Measurements from ENCODE around the gene FAM13B.
A peak's percentile ranks its signal among the peaks of the same experiment; 100 is the strongest.

Gene FAM13B

DNA sequence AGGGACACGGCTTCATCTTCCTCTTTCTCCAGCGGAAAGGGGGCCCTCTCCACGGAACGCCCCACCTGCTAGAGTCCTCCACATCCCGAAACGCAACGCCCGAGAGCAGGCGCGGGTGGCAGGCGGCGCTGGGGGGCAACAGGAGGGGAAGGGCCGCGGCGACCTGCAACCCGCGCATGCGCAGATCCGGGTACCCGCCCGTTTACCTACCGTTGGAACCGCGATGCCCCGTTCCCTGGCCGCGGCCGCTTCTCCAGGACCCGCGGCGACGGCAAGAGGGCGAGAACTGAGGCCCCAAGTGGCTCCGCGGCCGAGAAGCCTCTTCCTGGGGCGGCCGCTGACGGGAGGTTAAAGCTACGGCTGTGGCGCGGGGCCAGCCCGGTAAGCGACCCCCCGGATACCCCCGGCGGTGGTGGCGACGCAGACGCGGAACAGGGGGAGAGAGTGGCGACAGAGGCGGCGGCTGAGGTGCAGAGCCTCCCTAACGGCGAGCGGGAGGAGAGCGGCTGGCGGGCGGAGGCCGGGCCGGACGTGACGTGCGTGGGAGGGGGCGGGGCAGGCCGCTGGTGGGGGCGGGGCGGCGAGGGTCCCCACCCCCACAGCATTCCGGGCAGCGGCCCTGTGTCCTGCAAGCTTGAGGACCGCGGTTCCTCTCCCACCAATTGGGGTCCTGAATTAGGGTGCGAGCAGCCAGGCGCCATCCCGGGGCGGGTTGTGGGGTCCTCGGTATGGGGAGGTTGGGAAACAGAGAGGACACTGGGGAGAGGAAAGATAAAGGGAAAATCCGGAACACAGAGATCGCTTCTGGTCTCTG lies at the start of gene FAM13B:
FAM13B (minus strand) TSS at position 508 of the 814 bp plus-strand sequence. CDS start 13,968 bp downstream, outside the sequence.
- H3K9me2 ChIP-seq (replicated peaks; ENCODE audit: low read depth, low read length) = no peaks in the 10 kb centered on the region
- peaks cover 55% of the 10 kb centered on the region for H3K79me2 ChIP-seq (ENCODE audit: insufficient read depth, low read length)
- H3K9ac ChIP-seq (ENCODE audit: low read depth, low read length, poor library complexity, severe bottlenecking) = peak within 1 kb of the TSS; percentile 91
- TF ChIP-seq EZH2phosphoT487 (IDR thresholded peaks at IDR 0.05; ENCODE audit: borderline replicate concordance) = no peak
- TF ChIP-seq, protein P1, sequence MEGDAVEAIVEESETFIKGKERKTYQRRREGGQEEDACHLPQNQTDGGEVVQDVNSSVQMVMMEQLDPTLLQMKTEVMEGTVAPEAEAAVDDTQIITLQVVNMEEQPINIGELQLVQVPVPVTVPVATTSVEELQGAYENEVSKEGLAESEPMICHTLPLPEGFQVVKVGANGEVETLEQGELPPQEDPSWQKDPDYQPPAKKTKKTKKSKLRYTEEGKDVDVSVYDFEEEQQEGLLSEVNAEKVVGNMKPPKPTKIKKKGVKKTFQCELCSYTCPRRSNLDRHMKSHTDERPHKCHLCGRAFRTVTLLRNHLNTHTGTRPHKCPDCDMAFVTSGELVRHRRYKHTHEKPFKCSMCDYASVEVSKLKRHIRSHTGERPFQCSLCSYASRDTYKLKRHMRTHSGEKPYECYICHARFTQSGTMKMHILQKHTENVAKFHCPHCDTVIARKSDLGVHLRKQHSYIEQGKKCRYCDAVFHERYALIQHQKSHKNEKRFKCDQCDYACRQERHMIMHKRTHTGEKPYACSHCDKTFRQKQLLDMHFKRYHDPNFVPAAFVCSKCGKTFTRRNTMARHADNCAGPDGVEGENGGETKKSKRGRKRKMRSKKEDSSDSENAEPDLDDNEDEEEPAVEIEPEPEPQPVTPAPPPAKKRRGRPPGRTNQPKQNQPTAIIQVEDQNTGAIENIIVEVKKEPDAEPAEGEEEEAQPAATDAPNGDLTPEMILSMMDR (conservative IDR thresholded peaks at IDR 0.05; ENCODE audit: low read length) = no peak
- no peaks in the 10 kb centered on the region for H3K9me3 ChIP-seq (ENCODE audit: insufficient read depth, low read depth, low read length)
- peak within 1 kb of the TSS; percentile 95 for H3K4me3 ChIP-seq (ENCODE audit: low read length, poor library complexity, severe bottlenecking)
- no peaks in the 10 kb centered on the region for H3F3A ChIP-seq (ENCODE audit: low read depth)
- H3K36me3 ChIP-seq (ENCODE audit: insufficient read depth, low read length) = no peaks in the 10 kb centered on the region
- H3K27me3 ChIP-seq (ENCODE audit: insufficient read depth, low read length, poor library complexity, severe bottlenecking) = no peaks in the 10 kb centered on the region
- peaks cover 46% of the 10 kb centered on the region for H3K4me1 ChIP-seq (ENCODE audit: insufficient read depth, low read length, poor library complexity, severe bottlenecking)
- H3K4me2 ChIP-seq (ENCODE audit: low read depth, low read length, poor library complexity, severe bottlenecking) = peak within 1 kb of the TSS; percentile 90
- peak within 1 kb of the TSS; percentile 96 for H2AFZ ChIP-seq (ENCODE audit: low read length)
- peaks cover 50% of the 10 kb centered on the region for H4K20me1 ChIP-seq (ENCODE audit: insufficient read depth, low read length, poor library complexity, severe bottlenecking)

DNA sequence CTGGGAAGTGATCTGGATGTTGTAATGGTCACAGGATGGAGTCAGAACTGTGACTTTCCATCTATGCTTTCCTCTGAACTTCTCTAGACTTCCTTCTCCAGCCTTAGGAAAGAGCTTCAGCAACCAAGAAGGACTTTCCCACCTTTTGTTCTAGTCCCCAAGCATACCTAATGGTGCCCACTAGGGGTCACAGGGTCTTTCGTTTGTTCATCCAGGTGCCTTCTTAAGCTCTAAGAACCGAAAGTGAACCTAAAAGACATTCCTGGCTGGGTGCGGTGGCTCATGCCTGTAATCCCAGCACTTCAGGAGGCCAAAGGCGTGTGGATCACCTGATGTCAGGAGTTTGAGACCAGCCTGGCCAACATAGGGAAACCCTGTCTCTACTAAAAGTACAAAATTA lies 49.2 kb upstream of the FAM13B start:
- H3K36me3 ChIP-seq (ENCODE audit: insufficient read depth, low read length) = no peaks in the 10 kb centered on the region
- TF ChIP-seq EZH2phosphoT487 (IDR thresholded peaks at IDR 0.05; ENCODE audit: borderline replicate concordance) = no peak
- TF ChIP-seq, protein P1 (conservative IDR thresholded peaks at IDR 0.05; ENCODE audit: low read length) = peak; percentile 61
- no peaks in the 10 kb centered on the region for H3K27me3 ChIP-seq (ENCODE audit: insufficient read depth, low read length, poor library complexity, severe bottlenecking)
- H3F3A ChIP-seq (ENCODE audit: low read depth) = no peaks in the 10 kb centered on the region
- no peaks in the 10 kb centered on the region for H3K4me1 ChIP-seq (ENCODE audit: insufficient read depth, low read length, poor library complexity, severe bottlenecking)
- no peak overlapping the region for H3K4me3 ChIP-seq (ENCODE audit: low read length, poor library complexity, severe bottlenecking)
- H4K20me1 ChIP-seq (ENCODE audit: insufficient read depth, low read length, poor library complexity, severe bottlenecking) = no peaks in the 10 kb centered on the region
- no peaks in the 10 kb centered on the region for H3K9me3 ChIP-seq (ENCODE audit: insufficient read depth, low read depth, low read length)
- H3K79me2 ChIP-seq (ENCODE audit: insufficient read depth, low read length) = no peaks in the 10 kb centered on the region
- H3K4me2 ChIP-seq (ENCODE audit: low read depth, low read length, poor library complexity, severe bottlenecking) = no peak overlapping the region
- H3K9me2 ChIP-seq (replicated peaks; ENCODE audit: low read depth, low read length) = no peaks in the 10 kb centered on the region
- no peak overlapping the region for H3K9ac ChIP-seq (ENCODE audit: low read depth, low read length, poor library complexity, severe bottlenecking)
- peak overlapping the region; percentile 11 for H2AFZ ChIP-seq (ENCODE audit: low read length)

- H2AFZ ChIP-seq (ENCODE audit: low read length) = peak overlapping the region; percentile 48
These were observed 45.2 kb upstream of the FAM13B start for GRCh38 chr5:138078006-138078643.

More at GRCh38 chr5:138078006-138078643, 45.2 kb upstream of the FAM13B start:
- H4K20me1 ChIP-seq (ENCODE audit: insufficient read depth, low read length, poor library complexity, severe bottlenecking) = no peaks in the 10 kb centered on the region
- H3K4me2 ChIP-seq (ENCODE audit: low read depth, low read length, poor library complexity, severe bottlenecking) = no peak overlapping the region
- no peaks in the 10 kb centered on the region for H3K9me3 ChIP-seq (ENCODE audit: insufficient read depth, low read depth, low read length)
- H3K36me3 ChIP-seq (ENCODE audit: insufficient read depth, low read length) = no peaks in the 10 kb centered on the region
- H3K9ac ChIP-seq (ENCODE audit: low read depth, low read length, poor library complexity, severe bottlenecking) = no peak overlapping the region
- H3K27me3 ChIP-seq (ENCODE audit: insufficient read depth, low read length, poor library complexity, severe bottlenecking) = no peaks in the 10 kb centered on the region
- H3K4me1 ChIP-seq (ENCODE audit: insufficient read depth, low read length, poor library complexity, severe bottlenecking) = no peaks in the 10 kb centered on the region
- no peaks in the 10 kb centered on the region for H3F3A ChIP-seq (ENCODE audit: low read depth)
- no peak overlapping the region for H3K4me3 ChIP-seq (ENCODE audit: low read length, poor library complexity, severe bottlenecking)
- H3K79me2 ChIP-seq (ENCODE audit: insufficient read depth, low read length) = no peaks in the 10 kb centered on the region
- no peaks in the 10 kb centered on the region for H3K9me2 ChIP-seq (replicated peaks; ENCODE audit: low read depth, low read length)
- TF ChIP-seq EZH2phosphoT487 (IDR thresholded peaks at IDR 0.05; ENCODE audit: borderline replicate concordance) = no peak
- TF ChIP-seq, protein P1 (conservative IDR thresholded peaks at IDR 0.05; ENCODE audit: low read length) = no peak

All from Loucy (cell line).